Left ventricle myocardium superior (tissue), 1 donor: ENCODE results near the gene LRMDA. TPM values are rescaled to one million over a fixed set of nuclear protein-coding genes. Genes with fewer than 3 reads are reported as not detected.

Experiments
- ATAC-seq: fragments of 200-7000 bp; cut with Tn5 transposase; one replicate; pipeline ENCODE4 v1.9.1; 2020; ENCODE audit warnings: mild to moderate bottlenecking, moderate library complexity
- DNase-seq: peaks from one replicate; pipeline ENCODE4 v3.0.0-alpha.2; 2020
- intact Hi-C: fragments of 100-400 bp; cut with micrococcal nuclease; formaldehyde crosslinking; loops from one replicate; pipeline ENCODE4 v1.11.0; 2022
- total RNA-seq: library from RNA; stranded (reverse); fragmentation: NEBNext Ultra II Directional; extraction: Animal tissue kit (Norgen Biotek cat#: 25700); gene quantifications from one replicate; pipeline ENCODE4 v1.2.1, GENCODE V29; 2021
- donor health status: DM: no; HTN: yes; CAD: no; lungs with severe emphysema.

Gene LRMDA
- total RNA-seq, 1 donor from 2014 or later = 23.1 TPM

DNA sequence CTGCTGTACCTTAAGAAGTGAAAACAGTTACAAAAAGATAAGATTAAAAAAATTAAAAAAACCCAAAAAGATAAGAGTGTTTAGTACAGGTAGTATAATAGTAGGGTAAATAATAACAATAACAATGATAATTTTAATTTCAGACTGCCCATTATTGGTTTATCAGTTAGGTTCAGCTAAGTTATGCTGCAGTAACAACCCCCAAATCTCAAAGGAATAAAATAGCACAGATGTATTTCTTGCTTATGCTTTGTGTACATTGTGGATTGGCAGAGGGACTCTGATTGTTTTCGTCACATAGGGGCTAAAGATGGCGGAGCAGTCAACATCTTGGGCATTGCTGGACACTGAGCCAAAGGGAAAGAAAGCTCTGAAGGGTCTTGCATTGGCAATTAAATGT lies 264.6 kb downstream of the LRMDA start:
- ATAC-seq = no peak
- DNase-seq = no peak
- intact Hi-C loops = no loop called here

DNA sequence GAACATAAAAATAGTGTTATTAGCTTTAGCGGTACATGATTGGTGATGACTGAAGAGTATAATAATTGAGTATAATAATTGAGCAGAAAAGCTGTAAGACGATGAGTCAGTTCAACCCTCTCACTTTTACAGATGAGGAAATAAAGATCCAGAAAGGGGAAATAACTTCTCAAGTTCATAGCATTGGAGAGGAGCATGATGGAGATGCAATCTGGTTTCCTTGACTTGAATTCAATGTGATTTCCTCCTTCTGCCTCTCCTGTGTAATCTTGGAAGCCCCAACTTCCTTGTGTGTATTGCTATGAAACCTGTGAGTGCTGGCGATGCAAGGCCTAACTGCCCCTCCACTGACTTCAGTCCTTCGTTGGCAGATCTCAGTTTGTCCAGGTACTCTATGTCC lies 265.1 kb downstream of the LRMDA start:
- ATAC-seq (no peak), DNase-seq (no peak)
- intact Hi-C loops = no loop called here

DNA sequence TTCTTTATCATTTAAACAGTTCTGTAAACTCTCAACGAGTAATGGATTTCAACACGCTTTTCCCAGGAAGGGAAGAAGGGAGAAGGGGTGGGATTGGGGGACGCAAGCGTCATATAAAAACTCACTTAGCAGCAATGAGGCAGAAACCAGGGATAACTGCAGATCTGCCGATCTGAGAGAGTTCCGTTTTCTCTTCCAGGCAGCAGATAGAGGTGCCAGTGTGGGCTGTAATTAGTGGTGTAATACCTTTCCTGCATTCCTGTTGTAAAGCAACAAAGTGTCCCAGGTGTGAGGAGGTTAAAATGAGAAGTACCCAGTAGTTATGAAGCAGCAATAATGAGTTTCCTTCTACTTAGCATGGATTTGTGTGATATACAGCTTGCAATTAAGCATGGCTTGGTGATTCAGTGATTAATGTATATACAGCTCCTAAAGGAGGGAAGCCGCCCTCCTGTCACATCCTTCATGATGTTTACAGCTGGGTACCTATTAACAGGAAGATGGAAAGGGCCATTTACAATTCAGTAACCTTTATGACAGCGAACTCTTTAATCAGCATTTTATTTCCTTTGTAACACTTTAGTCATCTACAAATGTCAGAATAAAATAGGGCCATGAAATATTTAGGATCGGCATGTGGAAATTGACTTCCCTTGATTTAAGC lies 271.9 kb downstream of the LRMDA start:
- DNase-seq = no peak
- ATAC-seq = no peak
- intact Hi-C loops = no loop called here

GRCh38 chr10:75705426-75705825 lies 274.0 kb downstream of the LRMDA start:
- DNase-seq (no peak), ATAC-seq (no peak)
- intact Hi-C loops = no loop called here

GRCh38 chr10:75707080-75707840 lies 275.8 kb downstream of the LRMDA start:
- intact Hi-C loops = no loop called here
- ATAC-seq (no peak), DNase-seq (no peak)

GRCh38 chr10:75708060-75708459 lies 276.6 kb downstream of the LRMDA start:
- intact Hi-C loops = no loop called here
- ATAC-seq (no peak), DNase-seq (no peak)

DNA sequence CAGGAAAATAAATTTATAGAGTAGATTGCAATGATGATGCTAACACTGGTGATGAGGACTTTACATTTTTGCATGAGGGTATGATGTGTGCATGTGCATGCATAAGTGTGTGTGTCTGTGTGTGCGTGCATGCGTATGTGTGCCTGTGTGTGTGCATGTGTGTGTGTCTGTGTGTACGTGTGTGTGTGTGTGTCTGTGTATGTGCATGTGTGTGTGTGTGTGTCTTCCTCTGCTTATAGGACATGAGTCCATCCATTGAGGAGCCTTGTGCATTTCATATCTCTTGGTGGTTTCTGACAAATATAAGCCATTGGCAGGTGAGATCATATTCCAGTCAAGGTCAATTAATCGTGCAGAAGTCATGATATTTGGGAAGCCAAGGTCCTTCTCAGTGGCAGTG lies 277.8 kb downstream of the LRMDA start:
- ATAC-seq (no peak), DNase-seq (no peak)
- intact Hi-C loops = no loop called here

DNA sequence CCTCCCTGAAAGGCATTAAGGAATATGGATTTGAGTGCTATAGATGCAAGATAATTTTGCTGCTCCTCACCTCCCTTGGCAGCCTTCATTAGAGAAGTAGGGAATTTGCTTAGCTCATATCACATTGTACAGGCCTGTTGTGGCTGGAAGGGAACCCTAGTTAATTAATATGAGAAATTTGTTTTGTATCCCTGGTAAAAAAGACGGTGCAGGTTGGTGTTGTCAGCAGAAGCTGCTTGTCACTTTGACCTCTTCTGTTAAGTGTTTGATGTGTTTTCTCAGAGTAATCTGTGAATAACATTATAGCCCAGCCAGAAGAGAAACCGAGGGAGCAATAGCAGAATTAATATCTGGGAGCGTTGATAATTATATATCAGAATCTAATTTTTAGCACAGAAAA lies 278.4 kb downstream of the LRMDA start:
- DNase-seq = no peak
- no peak for ATAC-seq
- intact Hi-C loops = no loop called here

DNA sequence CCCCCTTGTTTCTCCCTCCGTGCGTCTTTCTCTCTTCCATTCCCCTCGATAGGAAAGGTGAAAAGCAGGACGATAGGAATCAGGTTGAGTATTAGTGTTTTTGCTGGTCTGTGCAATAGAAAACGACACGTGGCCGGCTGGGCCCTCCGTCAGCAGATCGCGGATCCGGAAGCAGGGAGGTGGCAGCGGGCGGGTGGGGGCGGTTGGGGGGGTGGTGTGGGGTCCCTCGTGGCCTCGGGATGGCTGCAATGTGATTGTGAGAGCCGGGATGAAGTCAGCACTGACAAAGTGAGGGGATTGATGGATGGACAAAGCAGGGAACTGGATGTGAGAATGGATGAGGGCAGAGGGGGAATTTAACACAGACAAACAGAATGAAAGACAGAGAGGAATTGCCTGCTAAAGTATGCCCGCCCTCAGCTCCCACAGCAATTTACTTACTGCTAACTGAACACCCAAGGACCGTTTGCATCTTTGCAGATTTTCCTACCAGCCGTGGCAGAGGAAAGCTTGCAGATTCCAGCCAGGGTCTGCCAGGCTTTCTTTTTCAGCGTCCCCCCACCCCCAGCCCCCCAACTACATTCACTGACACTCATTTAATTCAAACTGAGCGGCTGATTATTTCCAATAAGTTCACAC lies 280.9 kb downstream of the LRMDA start:
- ATAC-seq (no peak), DNase-seq (no peak)
- intact Hi-C loops = no loop called here

GRCh38 chr10:75716506-75716905 lies 285.1 kb downstream of the LRMDA start:
- intact Hi-C loops = no loop called here

DNA sequence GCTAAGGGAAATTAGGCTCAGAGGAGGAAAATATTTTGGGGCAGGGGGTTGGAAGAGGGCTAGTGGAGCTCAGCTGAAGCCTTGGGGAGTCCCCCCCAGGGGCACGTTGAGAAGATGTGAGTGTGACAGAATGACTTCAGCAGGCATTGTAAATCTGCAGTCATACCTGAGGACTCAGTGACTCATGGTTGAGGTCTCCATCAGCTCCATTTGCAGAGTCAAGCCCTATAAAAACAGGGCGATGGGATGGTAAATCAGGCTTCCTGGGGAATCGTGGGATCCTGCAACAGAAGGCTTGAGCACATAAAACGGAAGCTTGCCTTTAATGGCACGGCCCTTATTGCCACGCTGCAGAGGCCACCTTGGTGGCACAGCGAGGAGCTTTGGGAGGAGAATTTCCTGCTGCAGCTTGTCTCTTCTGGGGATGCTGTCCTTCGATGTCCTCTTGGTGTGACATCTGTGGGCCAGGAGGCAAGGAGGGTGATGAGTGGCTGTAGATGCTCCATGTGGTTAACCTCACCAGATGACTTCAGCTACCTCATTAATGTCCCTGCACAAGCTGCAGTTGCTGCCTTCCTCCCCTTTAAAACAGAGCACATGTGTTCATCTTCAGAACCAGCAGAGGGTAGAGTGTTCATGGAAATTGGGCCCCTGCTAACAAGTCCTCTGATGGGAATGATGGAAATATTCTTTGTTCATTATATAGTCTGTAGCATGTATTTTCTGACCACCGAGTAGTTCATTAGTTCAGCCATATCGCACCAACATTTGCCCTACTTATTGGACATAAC lies 285.9 kb downstream of the LRMDA start:
- intact Hi-C loops = no loop called here
- DNase-seq (no peak), ATAC-seq (peak; percentile 35)

More at GRCh38 chr10:75716506-75716905, 285.1 kb downstream of the LRMDA start:
- ATAC-seq = no peak
- no peak for DNase-seq

DNA sequence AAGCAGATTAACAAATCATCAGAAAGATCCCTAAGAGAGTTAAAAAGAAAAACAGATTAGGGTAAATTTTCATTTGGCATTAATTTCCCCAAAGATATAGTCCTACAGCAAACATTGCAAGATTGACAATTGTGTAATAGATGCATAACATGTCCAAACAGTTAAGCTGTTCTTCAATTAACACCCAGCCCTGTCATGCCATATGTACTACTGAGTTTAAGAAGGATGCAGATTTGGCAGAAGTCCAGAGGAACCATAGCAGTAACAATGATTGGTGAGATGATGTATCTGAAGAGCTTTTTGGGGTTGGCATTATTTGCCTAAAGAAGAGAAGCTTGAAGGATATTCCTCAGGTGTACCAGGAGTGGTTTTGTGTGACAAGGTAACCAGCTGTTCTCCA lies 287.6 kb downstream of the LRMDA start:
- intact Hi-C loops = no loop called here
- no peak for DNase-seq
- ATAC-seq = no peak

GRCh38 chr10:75720157-75720556 lies 288.7 kb downstream of the LRMDA start:
- DNase-seq (no peak), ATAC-seq (no peak)
- intact Hi-C loops = no loop called here

GRCh38 chr10:75722020-75722419 lies 290.6 kb downstream of the LRMDA start:
- ATAC-seq = no peak
- intact Hi-C loops = no loop called here
- no peak for DNase-seq

DNA sequence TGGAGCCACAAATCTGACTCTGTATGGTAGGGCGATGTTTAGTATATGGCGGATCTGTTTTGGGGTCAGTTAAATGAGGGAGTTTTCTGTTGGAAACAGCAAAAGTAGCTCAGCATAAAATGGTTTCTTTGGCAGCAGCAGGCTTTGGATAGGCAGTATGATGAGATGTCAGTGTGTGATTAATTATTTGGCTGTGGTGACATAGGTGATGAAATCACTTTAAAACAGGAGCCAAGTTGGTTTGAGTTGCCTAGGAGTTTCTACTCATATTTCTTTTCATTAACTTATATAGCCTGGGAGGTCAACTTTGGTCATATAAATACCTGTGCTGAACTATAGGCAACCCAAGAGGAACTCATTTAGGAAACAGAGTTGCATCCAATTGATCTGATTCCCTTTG lies 291.2 kb downstream of the LRMDA start:
- DNase-seq (no peak), ATAC-seq (no peak)
- intact Hi-C loops = no loop called here

DNA sequence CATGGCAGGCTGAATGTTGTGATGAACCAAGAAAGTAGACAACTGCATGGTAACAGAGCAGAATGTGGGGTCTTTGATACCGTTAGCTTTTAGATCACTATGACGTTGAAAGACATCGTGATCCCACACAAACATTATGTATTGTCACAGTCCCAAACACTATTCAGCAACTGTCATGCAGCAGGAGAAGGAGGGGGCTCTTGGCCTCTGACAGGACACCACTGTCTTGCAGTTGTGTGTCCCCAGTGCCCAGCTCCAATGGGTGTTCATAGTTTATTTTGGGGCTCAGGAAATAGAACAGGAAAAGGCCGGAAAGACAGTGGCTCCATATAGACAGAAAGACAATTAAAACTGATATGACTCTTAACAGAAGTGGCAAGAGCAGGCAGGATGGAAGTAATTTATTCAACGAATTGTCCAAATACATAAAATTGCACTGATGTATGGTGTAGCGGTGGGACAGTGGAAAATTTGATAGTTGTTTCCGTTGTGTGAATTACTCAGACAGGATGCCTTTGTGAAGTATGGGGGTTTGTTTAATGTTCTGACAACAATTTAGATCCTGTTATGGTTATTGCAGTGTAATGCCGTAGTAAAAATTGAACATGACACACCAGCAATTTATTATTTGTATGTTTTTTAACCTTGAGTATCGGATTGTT lies 292.0 kb downstream of the LRMDA start:
- ATAC-seq (no peak), DNase-seq (no peak)
- intact Hi-C loops = no loop called here

DNA sequence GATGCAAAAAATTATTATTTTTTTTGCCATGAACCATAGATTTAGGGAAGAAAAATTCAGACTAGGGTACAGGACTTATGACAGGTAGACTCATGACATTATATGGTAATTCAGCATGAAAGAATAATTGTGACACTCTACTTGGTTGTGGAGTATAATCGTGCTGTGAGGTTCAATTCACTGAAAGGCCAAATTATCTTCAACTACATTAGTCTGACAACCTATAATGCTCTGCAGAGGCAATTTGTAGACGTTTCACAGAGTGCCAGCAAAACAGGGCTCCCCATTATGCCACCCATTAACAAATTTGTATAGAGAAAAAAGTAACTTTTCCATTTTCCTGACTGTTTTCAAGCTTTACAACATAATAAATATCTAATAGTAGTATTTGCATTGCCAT lies 292.6 kb downstream of the LRMDA start:
- ATAC-seq (no peak), DNase-seq (no peak)
- intact Hi-C loops = no loop called here

DNA sequence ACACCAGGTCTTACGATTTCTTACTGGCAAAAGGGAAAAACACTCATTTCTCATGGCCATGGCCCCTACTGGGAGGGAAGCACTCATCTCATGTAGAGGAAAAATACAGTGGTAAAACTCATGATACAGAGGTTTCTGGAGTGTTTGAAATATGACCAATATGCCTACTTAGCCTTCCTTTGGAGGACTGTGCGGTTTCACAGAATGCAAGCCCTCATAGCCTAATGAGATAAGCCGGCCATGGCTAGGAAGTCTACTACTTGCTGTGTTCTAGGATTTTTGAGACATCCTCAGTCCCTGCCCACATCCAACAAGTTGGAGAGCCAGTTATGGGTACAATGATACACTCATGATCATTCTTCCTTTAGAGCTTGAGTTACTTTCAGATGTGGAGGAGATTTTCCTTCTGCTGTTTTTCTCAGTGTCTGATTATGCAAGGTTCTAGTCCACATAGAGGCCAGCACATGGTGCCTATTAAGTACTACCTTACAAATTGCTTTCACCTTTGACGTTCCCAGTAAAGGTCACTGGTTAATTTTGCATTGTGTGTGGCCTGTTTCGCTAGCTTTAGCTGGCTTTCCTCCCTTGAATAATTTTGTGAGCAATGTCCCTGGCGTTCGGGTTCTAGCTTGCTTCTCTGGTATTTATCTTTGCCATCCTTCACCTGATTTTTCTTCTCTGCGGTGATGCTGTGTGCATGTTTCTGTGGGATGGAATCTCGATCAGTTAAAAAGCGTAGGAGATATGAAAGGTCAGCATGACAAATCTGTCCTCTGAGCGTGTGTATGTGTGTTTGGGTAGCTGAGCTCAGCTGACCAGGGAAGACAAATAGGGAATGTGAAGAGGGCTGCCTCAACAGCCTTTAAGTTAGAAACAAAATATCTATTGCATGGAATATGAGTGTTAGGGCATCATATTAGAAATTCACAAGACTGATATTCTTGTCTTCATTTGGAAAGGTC lies 295.4 kb downstream of the LRMDA start:
- no peak for DNase-seq
- ATAC-seq = no peak
- intact Hi-C loops = no loop called here
